Lower leg skin (tissue), 4 donors: ENCODE data around the gene YWHAG. TPM values are rescaled to one million over a fixed set of nuclear protein-coding genes. Genes with fewer than 3 reads are reported as not detected.

Experiments used
- DNase-seq, 2 donors: peaks; one replicate each; pipeline ENCODE4 v3.0.0-alpha.2; 2019; ENCODE audit warnings: low spot score in 2 of 2
- H3K4me3 ChIP-seq: fragments of 200-600 bp; sonication (generic); 2 replicates; pipeline ENCODE4 v1.5.1; 2017; ENCODE audit warnings: mild to moderate bottlenecking, low read depth; ENCODE audit not compliant: poor library complexity, severe bottlenecking
- POLR2A ChIP-seq, 2 donors: fragments of 450-650 bp; IDR thresholded peaks; one replicate each; pipeline ENCODE4 v1.6.1; 2016 to 2017; ENCODE audit warnings: antibody characterized with exemption in 2 of 2, mild to moderate bottlenecking in 1 of 2, moderate library complexity in 1 of 2
- WGBS, 2 donors: methylation state at CpG; one replicate each; pipeline ENCODE4 v1.1.5; 2018; 5-methylcytosine and 5-hydroxymethylcytosine counted together
- intact Hi-C: fragments of 100-400 bp; cut with DNase I; formaldehyde crosslinking; loops from one replicate; pipeline ENCODE4 v1.15.0; 2023; ENCODE audit warnings: low total_unique reads
- total RNA-seq, 4 donors: library from RNA; depleted of rRNA; stranded (reverse); fragments of >200 nt; gene quantifications; one replicate each; pipeline ENCODE4 v1.1.0, GENCODE V29; 2016
- TF ChIP-seq, protein P1 (sequence below), 3 donors: fragments of 450-650 bp; IDR thresholded peaks; one replicate each; pipeline ENCODE4 v1.5.1; 2016; ENCODE audit warnings: antibody characterized with exemption in 3 of 3, mild to moderate bottlenecking in 3 of 3, moderate library complexity in 2 of 3

Gene YWHAG
- total RNA-seq, 4 donors from 2014 or later = 46.5 to 64.5 (median 56.4) TPM

DNA sequence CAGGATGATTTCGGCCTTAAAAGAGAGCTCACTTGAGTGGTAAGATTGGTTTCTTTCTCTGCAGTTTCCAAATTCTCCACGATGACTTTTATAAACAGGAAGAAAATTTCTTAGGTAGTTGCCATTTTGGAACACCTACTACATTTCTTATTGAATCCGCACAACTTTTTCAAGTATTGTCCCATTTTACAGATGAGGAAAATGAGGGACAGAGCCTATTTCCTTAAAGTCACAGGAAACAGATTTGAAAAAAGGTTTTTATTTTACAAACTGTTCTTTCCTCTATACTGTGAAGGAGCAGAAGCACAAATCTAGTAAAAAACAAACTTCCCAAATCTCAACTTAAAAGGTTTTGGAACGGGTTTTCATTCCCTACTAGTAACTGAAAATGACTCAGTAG lies 2.7 kb downstream of the YWHAG start:
- DNase-seq = no peak
- H3K4me3 ChIP-seq = no peak overlapping the region
- TF ChIP-seq, protein P1, sequence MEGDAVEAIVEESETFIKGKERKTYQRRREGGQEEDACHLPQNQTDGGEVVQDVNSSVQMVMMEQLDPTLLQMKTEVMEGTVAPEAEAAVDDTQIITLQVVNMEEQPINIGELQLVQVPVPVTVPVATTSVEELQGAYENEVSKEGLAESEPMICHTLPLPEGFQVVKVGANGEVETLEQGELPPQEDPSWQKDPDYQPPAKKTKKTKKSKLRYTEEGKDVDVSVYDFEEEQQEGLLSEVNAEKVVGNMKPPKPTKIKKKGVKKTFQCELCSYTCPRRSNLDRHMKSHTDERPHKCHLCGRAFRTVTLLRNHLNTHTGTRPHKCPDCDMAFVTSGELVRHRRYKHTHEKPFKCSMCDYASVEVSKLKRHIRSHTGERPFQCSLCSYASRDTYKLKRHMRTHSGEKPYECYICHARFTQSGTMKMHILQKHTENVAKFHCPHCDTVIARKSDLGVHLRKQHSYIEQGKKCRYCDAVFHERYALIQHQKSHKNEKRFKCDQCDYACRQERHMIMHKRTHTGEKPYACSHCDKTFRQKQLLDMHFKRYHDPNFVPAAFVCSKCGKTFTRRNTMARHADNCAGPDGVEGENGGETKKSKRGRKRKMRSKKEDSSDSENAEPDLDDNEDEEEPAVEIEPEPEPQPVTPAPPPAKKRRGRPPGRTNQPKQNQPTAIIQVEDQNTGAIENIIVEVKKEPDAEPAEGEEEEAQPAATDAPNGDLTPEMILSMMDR (IDR thresholded peaks at IDR 0.05) = no peak
- TF ChIP-seq POLR2A (IDR thresholded peaks at IDR 0.05) = no peak
- WGBS, 2 donors = 78 to 84% methylated on average over 4 of the region's 4 CpGs
- intact Hi-C loops = no loop called here

DNA sequence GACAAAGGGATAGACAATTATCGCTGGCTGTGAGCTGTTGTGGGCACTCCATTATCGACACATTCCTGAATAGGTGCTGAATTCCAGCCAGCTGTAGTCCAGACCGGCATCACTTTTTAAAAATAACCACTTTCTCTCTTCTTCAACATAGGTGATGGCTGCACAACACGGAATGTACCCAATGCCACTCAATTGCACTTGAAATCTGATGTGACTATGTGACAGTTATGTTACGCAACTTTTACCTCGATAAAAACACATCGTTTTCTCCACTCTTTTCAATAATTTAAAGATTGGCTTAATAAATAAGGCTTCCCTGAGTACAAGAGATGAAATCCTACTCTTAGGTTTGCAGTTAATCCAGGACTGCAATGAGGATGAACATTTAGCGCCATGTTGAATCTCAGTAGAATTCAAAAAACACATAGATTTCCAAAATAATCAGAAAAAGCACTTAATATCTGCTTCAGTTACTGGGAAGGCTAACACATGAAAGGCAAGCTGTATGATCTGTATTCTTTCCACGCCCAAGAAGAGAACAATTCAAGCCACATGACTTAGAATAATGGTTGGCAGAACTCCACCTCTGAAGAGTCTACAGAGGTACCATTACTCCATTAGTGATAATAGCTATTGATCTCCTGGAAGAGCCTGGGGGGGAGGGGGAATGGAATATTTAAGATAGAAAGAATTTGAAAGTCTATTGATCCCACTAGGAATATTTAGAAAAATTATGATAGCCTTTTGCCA lies 3.6 kb downstream of the YWHAG start:
- no peak for TF ChIP-seq POLR2A (IDR thresholded peaks at IDR 0.05)
- TF ChIP-seq, protein P1 (IDR thresholded peaks at IDR 0.05) = no peak
- 73 to 84% methylated on average over 9 of the region's 9 CpGs for WGBS, 2 donors
- intact Hi-C loops = no loop called here
- H3K4me3 ChIP-seq = no peak overlapping the region
- no peak for DNase-seq

DNA sequence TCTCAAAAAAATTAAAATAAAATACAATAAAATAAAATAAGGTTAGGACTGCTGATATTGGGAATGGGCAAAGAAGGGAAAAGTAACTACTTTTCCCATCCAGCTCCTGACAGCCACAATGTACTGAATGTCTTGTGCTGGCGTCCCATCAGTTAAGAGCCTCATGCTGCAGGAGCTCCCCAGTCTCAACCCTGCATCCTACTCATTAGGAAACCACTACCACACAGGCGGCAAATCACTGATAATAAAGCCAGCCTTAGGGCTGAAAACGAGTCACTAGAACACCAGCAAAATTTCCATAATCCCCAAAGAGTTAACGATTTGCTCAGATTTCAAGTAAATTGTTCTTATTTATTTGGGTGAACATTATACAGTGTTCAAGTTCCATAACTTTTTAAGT lies 4.3 kb downstream of the YWHAG start:
- TF ChIP-seq, protein P1 (IDR thresholded peaks at IDR 0.05) = no peak
- no peak for TF ChIP-seq POLR2A (IDR thresholded peaks at IDR 0.05)
- WGBS, 2 donors = 82 to 84% methylated on average over 4 of the region's 4 CpGs
- H3K4me3 ChIP-seq = no peak overlapping the region
- no peak for DNase-seq
- intact Hi-C loops = no loop called here

DNA sequence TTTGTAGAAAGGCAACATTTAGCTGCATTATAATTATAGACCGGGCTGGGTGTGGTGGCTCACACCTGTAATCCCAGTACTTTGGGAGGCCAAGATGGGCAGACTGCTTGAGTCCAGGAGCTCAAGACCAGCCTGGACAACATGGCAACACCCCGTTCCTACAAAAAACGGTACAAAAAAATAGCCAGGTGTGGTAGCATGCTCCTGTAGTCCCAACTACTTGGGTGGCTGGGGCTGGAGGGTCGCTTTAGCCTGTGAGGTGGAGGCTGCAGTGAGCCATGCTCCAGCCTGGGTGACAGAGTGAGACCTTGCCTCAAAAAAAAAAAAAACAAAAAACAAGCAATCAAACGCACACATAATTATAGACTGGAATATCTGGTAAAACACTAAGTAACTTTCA lies 5.0 kb downstream of the YWHAG start:
- intact Hi-C loops = no loop called here
- no peak for DNase-seq
- WGBS, 2 donors = 92 to 93% methylated on average over 5 of the region's 5 CpGs
- no peak overlapping the region for H3K4me3 ChIP-seq
- TF ChIP-seq POLR2A (IDR thresholded peaks at IDR 0.05) = no peak
- TF ChIP-seq, protein P1 (IDR thresholded peaks at IDR 0.05) = no peak

DNA sequence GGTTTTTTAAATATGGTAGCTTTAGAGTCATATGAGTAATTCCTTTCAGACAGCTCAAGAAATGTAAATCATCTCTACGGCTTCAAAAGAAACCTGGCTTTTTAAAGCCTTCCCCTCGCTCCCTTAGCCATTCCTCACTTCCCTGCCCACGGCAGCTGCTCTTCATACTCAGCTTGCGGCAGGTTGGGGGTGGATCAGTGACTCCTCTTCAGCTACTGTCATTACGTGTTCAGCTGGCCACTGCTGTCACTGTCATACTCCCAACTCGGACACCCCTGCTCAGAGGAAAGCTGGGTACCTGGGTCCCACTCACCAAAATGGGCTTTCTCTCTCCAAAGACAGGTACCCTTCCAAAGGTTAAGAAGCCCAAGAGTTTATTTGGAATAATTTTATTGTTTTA lies 6.6 kb downstream of the YWHAG start:
- intact Hi-C loops = no loop called here
- TF ChIP-seq, protein P1 (IDR thresholded peaks at IDR 0.05) = no peak
- TF ChIP-seq POLR2A (IDR thresholded peaks at IDR 0.05) = no peak
- WGBS, 2 donors = 56 to 67% methylated on average over 6 of the region's 6 CpGs
- DNase-seq = no peak
- no peak overlapping the region for H3K4me3 ChIP-seq

DNA sequence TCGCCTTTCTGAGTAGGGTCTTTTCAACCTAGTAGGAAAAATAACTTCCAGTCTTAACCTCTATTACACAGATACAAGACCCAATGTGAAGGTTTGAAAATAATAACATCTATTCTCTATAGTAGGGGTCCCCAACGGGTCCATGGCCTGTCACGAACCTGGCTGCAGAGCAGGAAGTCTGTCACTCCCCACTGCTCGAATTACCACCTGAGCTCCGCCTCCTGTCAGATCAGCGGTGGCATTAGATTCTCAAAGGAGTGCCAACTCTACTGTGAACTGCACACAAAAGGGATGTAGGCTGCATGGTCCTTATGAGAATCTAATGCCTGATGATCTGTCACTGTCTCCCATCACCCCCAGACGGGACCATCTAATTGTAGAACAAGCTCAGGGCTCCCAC lies 7.4 kb downstream of the YWHAG start:
- intact Hi-C loops = no loop called here
- no peak for DNase-seq
- TF ChIP-seq, protein P1 (IDR thresholded peaks at IDR 0.05) = no peak
- no peak for TF ChIP-seq POLR2A (IDR thresholded peaks at IDR 0.05)
- H3K4me3 ChIP-seq = no peak overlapping the region
- WGBS, 2 donors = 91 to 92% methylated on average over 7 of the region's 7 CpGs
